ENCODE data around the gene KLB.
"Not testable (repeated sequence)": the region's sequence is repeated elsewhere in the genome, so short reads cannot be mapped to it uniquely, and the experiment has no call there.

The KLB gene

GRCh38 chr4:39406763-39407583, at the start of gene KLB:
Gene KLB, plus strand, starts transcription at chr4:39406930. Its CDS starts 20 bp downstream, at chr4:39406950.
- no peak within 1 kb of the TSS for H3K4me3 ChIP-seq (replicated peaks; ENCODE audit: low read depth, low read length)
- peak; percentile 30 for DNase-seq (ENCODE audit: low read depth)
- TF ChIP-seq, protein P1, sequence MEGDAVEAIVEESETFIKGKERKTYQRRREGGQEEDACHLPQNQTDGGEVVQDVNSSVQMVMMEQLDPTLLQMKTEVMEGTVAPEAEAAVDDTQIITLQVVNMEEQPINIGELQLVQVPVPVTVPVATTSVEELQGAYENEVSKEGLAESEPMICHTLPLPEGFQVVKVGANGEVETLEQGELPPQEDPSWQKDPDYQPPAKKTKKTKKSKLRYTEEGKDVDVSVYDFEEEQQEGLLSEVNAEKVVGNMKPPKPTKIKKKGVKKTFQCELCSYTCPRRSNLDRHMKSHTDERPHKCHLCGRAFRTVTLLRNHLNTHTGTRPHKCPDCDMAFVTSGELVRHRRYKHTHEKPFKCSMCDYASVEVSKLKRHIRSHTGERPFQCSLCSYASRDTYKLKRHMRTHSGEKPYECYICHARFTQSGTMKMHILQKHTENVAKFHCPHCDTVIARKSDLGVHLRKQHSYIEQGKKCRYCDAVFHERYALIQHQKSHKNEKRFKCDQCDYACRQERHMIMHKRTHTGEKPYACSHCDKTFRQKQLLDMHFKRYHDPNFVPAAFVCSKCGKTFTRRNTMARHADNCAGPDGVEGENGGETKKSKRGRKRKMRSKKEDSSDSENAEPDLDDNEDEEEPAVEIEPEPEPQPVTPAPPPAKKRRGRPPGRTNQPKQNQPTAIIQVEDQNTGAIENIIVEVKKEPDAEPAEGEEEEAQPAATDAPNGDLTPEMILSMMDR (IDR thresholded peaks at IDR 0.05; ENCODE audit: low read length, missing control alignments), result no peak

DNA sequence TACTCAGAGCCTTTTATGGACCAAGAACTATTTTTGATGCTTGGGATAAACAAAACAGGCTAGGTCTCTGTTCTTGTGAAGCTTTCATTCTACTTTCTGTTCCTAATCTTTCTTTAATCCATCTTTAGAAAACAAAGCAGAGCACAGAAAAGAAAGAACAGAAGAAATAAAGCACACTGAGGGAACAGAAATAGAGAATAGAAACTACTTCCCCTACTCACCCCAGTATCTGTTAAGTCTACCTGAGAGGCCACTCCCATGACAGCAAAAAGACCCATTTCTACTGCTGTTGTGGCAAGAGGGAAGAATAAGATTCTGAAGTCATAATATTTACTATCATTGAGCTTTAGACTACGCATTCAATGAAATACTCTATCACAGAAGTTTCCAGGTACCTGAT, 49.7 kb upstream of the KLB start:
- TF ChIP-seq, protein P1 (IDR thresholded peaks at IDR 0.05; ENCODE audit: low read length, missing control alignments), result no peak
- H3K4me3 ChIP-seq (replicated peaks; ENCODE audit: low read depth, low read length), result no peak overlapping the region
- DNase-seq (ENCODE audit: low read depth), result no peak

DNA sequence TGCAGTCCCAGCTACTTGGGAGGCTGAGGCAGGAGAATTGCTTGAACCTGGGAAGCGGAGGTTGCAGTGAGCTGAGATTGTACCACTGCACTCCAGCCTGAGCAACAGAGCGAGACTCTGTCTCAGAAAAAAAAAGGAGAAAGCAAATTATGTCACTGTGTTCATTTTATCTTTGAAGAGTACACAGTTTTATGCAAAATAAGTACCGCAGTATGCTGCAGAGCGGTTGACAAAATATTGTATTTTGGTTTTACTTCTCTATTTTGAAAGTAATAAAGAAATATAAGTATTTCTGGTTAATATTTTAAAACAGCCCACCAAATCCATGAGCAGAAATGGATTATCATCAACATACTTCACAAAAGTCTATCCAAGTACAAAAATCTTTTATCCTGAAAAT, 46.1 kb upstream of the KLB start:
- DNase-seq (ENCODE audit: low read depth); H3K4me3 ChIP-seq (replicated peaks; ENCODE audit: low read depth, low read length): not testable (repeated sequence)

GRCh38 chr4:39362827-39363226, 43.9 kb upstream of the KLB start:
- DNase-seq (ENCODE audit: low read depth), result no peak
- TF ChIP-seq, protein P1 (IDR thresholded peaks at IDR 0.05; ENCODE audit: low read length, missing control alignments), result no peak
- H3K4me3 ChIP-seq (replicated peaks; ENCODE audit: low read depth, low read length), result no peak overlapping the region

DNA sequence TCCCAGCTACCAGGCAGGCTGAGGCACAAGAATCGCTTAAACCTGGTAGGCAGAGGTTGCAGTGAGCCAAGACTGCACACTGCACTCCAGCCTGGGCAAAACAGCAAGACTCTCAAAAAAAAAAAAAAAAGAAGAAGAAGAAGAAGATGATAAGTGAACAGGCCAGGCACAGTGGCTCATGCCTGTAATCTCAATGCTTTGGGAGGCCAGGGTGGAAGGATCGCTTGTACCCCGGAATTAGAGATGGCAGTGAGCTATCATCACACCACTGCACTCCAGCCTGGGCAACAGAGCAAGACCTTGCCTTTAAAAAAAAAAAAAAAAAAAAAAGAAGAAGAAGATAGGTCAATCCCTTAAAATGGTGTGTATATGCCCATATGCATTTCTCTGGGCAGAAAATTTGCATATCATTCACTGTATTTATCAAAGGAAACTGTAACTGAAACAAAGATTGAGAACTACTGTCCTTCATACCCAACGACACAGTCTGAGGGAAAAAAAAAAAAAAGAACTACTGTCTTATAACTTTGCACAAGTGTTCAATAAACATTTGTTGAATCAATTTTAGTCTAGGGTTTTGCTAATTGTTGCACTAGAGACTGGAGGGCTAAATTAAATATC, 42.8 kb upstream of the KLB start:
- no peak for DNase-seq (ENCODE audit: low read depth)
- H3K4me3 ChIP-seq (replicated peaks; ENCODE audit: low read depth, low read length), result no peak overlapping the region
- TF ChIP-seq, protein P1 (IDR thresholded peaks at IDR 0.05; ENCODE audit: low read length, missing control alignments), result no peak

GRCh38 chr4:39365360-39365759, 41.4 kb upstream of the KLB start:
- DNase-seq (ENCODE audit: low read depth), result no peak
- H3K4me3 ChIP-seq (replicated peaks; ENCODE audit: low read depth, low read length), result peak overlapping the region; percentile 95
- TF ChIP-seq, protein P1 (IDR thresholded peaks at IDR 0.05; ENCODE audit: low read length, missing control alignments), result no peak

DNA sequence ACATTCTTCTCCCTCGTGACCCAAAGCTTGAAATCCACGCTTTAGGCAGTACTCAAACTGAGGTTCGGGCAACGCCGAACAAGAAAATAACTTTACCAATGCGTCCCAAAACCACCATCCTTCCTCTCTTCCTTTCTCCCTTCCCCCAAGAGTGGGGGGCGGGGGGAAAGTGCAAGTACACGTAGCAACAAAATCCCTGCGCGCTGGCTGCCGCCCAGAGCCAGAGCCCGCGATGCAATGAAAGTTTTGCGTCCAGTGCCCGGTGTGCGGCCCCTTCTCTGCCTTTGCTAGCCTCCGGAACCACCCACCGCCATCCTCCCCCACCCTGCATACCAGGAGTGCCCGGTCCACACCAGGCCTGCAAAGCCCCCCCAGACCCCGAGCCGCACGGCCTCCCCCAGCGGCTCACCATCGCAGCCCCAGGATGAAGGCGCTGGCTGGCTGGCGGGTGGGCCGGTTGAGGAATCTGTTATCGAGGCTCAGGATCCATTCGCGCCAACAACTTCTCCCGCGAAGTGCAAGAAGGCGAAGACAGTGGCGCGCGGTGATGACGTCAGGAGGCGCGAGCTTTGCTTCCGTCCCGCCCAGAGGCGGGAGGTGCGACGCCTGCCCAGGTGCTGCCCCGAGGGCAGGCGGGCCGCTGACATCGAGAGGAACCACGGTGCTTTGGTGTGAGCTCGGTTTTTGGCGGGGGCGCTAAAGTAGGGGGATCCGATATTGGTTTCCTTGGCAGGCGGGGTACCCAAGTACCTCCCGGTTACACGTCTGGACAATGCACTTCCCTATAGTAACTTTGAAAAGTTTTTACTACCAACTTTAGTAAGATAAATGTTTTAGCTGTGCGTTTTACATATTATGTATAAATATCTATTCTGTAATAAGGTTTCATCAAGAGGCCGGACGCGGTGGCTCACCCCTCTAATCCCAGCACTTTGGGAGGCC, 40.6 kb upstream of the KLB start, which contains the start of gene RFC1:
Gene RFC1, minus strand, starts transcription at position 533 of the 942 bp plus-strand sequence. Its CDS starts 121 bp downstream, at position 412.
- TF ChIP-seq, protein P1 (IDR thresholded peaks at IDR 0.05; ENCODE audit: low read length, missing control alignments), result no peak
- H3K4me3 ChIP-seq (replicated peaks; ENCODE audit: low read depth, low read length), result peak within 1 kb of the TSS; percentile 95
- peak; percentile 94 for DNase-seq (ENCODE audit: low read depth)
